Trophoblast cell (in vitro differentiated cells and primary cell): ENCODE results near the gene CHI3L2.

Experiments used
- DNase-seq, 2 donors: peaks; one replicate each; pipeline ENCODE4 v3.0.0-alpha.2; 2016
- H2AFZ ChIP-seq: 2 replicates; pipeline ENCODE4 v1.6.1; 2013; ENCODE audit warnings: low read length, moderate library complexity, mild to moderate bottlenecking; ENCODE audit not compliant: insufficient read depth, poor library complexity
- H2AK5ac ChIP-seq: 2 replicates; pipeline ENCODE4 v1.6.1; 2013; ENCODE audit warnings: mild to moderate bottlenecking, low read length
- H2BK120ac ChIP-seq: 2 replicates; pipeline ENCODE4 v1.6.1; 2013; ENCODE audit warnings: low read length, mild to moderate bottlenecking, moderate library complexity; ENCODE audit not compliant: insufficient read depth, poor library complexity
- H2BK12ac ChIP-seq: 2 replicates; pipeline ENCODE4 v1.6.1; 2013; ENCODE audit warnings: mild to moderate bottlenecking, low read length, moderate library complexity
- H2BK5ac ChIP-seq: 2 replicates; pipeline ENCODE4 v1.6.1; 2013; ENCODE audit warnings: low read length, low read depth, moderate library complexity, mild to moderate bottlenecking; ENCODE audit not compliant: poor library complexity
- H3K14ac ChIP-seq: 2 replicates; pipeline ENCODE4 v1.6.1; 2013; ENCODE audit warnings: mild to moderate bottlenecking, low read length
- H3K18ac ChIP-seq: 2 replicates; pipeline ENCODE4 v1.6.1; 2013; ENCODE audit warnings: mild to moderate bottlenecking, low read length
- H3K23ac ChIP-seq: 2 replicates; pipeline ENCODE4 v1.6.1; 2013; ENCODE audit warnings: low read length
- H3K27ac ChIP-seq: 2 replicates; pipeline ENCODE4 v1.5.1; 2013; ENCODE audit warnings: low read depth, mild to moderate bottlenecking, inconsistent platforms, low read length, moderate library complexity
- H3K27me3 ChIP-seq: 2 replicates; pipeline ENCODE4 v1.6.1; 2013; ENCODE audit warnings: inconsistent platforms, mild to moderate bottlenecking, low read length, moderate library complexity; ENCODE audit not compliant: insufficient read depth
- H3K36me3 ChIP-seq, 2 experiments: 1 replicate in 1 of 2; 2 replicates in 1 of 2; pipeline ENCODE4 v1.6.1; 2013; ENCODE audit warnings: low read length in 2 of 2, mild to moderate bottlenecking in 2 of 2, moderate library complexity in 1 of 2; ENCODE audit not compliant: insufficient read depth in 2 of 2, control insufficient read depth in 1 of 2
- H3K4ac ChIP-seq: 2 replicates; pipeline ENCODE4 v1.6.1; 2013; ENCODE audit warnings: low read depth, mild to moderate bottlenecking, low read length, moderate library complexity
- H3K4me1 ChIP-seq, 2 experiments: 1 replicate in 1 of 2; 2 replicates in 1 of 2; pipeline ENCODE4 v1.6.1; 2013; ENCODE audit warnings: low read length in 2 of 2, mild to moderate bottlenecking in 2 of 2, moderate library complexity in 1 of 2; ENCODE audit not compliant: insufficient read depth in 2 of 2, control insufficient read depth in 1 of 2
- H3K4me2 ChIP-seq: 2 replicates; pipeline ENCODE4 v1.6.1; 2013; ENCODE audit warnings: inconsistent platforms, mild to moderate bottlenecking, low read length, moderate library complexity
- H3K4me3 ChIP-seq: 2 replicates; pipeline ENCODE4 v1.5.1; 2013; ENCODE audit warnings: mild to moderate bottlenecking, low read depth, low read length, inconsistent platforms
- H3K79me1 ChIP-seq: one replicate; pipeline ENCODE4 v1.6.1; 2013; ENCODE audit warnings: low read length
- H3K79me2 ChIP-seq: 2 replicates; pipeline ENCODE4 v1.6.1; 2013; ENCODE audit warnings: low read length, mild to moderate bottlenecking; ENCODE audit not compliant: control insufficient read depth, insufficient read depth, poor library complexity
- H3K9ac ChIP-seq: 2 replicates; pipeline ENCODE4 v1.6.1; 2013; ENCODE audit warnings: mild to moderate bottlenecking, low read length
- H3K9me3 ChIP-seq: 2 replicates; pipeline ENCODE4 v1.6.1; 2013; ENCODE audit warnings: low read depth, mild to moderate bottlenecking, control low read depth, inconsistent platforms, low read length; ENCODE audit not compliant: insufficient read depth
- H4K12ac ChIP-seq: 2 replicates; pipeline ENCODE4 v1.6.1; 2013; ENCODE audit warnings: low read depth, mild to moderate bottlenecking, low read length, moderate library complexity
- H4K8ac ChIP-seq: 2 replicates; pipeline ENCODE4 v1.6.1; 2013; ENCODE audit warnings: low read depth, mild to moderate bottlenecking, low read length, moderate library complexity
- H4K91ac ChIP-seq: one replicate; pipeline ENCODE4 v1.6.1; 2013; ENCODE audit warnings: low read depth, mild to moderate bottlenecking, low read length, moderate library complexity
- WGBS: extraction: QIAGEN DNeasy Blood & Tissue Kit; methylation state at CpG from one replicate; pipeline ENCODE4 v1.1.7; 2013; ENCODE audit warnings: missing lambda C conversion rate; ENCODE audit not compliant: insufficient read length, insufficient coverage; ENCODE audit errors: extremely low coverage; 5-methylcytosine and 5-hydroxymethylcytosine counted together

Gene CHI3L2

GRCh38 chr1:111242805-111243523, 15.5 kb downstream of the CHI3L2 start:
- Histone ChIP-seq H2AK5ac (peak overlapping the region; percentile 18), H3K79me1 (peaks cover 7% of the 10 kb centered on the region), H2BK120ac (no peak overlapping the region), H4K12ac (no peak overlapping the region), H3K27me3 (no peaks in the 10 kb centered on the region), H3K23ac (no peak overlapping the region), H3K27ac (no peak overlapping the region), H4K91ac (no peak overlapping the region), H2AFZ (no peak overlapping the region), H2BK12ac (peak overlapping the region; percentile 12), H3K4me3 (no peak overlapping the region), H3K79me2 (no peaks in the 10 kb centered on the region), H4K8ac (peak overlapping the region; percentile 2), H3K9me3 (peaks cover 1% of the 10 kb centered on the region), H3K4me1 (peaks cover 5 to 10% of the 10 kb centered on the region in 2 experiments), H3K4ac (no peak overlapping the region), H3K4me2 (no peak overlapping the region), H3K9ac (no peak overlapping the region), H3K18ac (no peak overlapping the region), H3K14ac (no peak overlapping the region), H3K36me3 (no peaks in the 10 kb centered on the region), H2BK5ac (no peak overlapping the region)
- DNase-seq: no peak
- no CpG with 5 or more reads among the region's 4 CpGs for WGBS

GRCh38 chr1:111247125-111247838, 19.8 kb downstream of the CHI3L2 start:
- H3K36me3 ChIP-seq: no peaks in the 10 kb centered on the region
- H3K9ac ChIP-seq: no peak overlapping the region
- no peaks in the 10 kb centered on the region for H3K79me1 ChIP-seq
- no peak overlapping the region for H3K27ac ChIP-seq
- H4K8ac ChIP-seq: no peak overlapping the region
- no peak overlapping the region for H3K14ac ChIP-seq
- no peak overlapping the region for H4K12ac ChIP-seq
- H3K4me2 ChIP-seq: no peak overlapping the region
- no peak for DNase-seq
- no peak overlapping the region for H2BK12ac ChIP-seq
- no peak overlapping the region for H2AK5ac ChIP-seq
- no peak overlapping the region for H2BK120ac ChIP-seq
- H3K4ac ChIP-seq: no peak overlapping the region
- no peak overlapping the region for H2AFZ ChIP-seq
- WGBS: no CpG with 5 or more reads among the region's 5 CpGs
- no peak overlapping the region for H2BK5ac ChIP-seq
- H3K23ac ChIP-seq: no peak overlapping the region
- no peaks in the 10 kb centered on the region for H3K27me3 ChIP-seq
- H4K91ac ChIP-seq: no peak overlapping the region
- H3K4me1 ChIP-seq: peaks cover 4 to 7% of the 10 kb centered on the region in 2 experiments
- H3K79me2 ChIP-seq: no peaks in the 10 kb centered on the region
- no peak overlapping the region for H3K18ac ChIP-seq
- H3K4me3 ChIP-seq: no peak overlapping the region
- H3K9me3 ChIP-seq: peaks cover 3% of the 10 kb centered on the region

GRCh38 chr1:111249960-111250359, 22.4 kb downstream of the CHI3L2 start:
- Histone ChIP-seq H2BK5ac (no peak overlapping the region), H3K4me3 (no peak overlapping the region), H3K18ac (no peak overlapping the region), H3K14ac (no peak overlapping the region), H3K79me1 (no peaks in the 10 kb centered on the region), H3K79me2 (no peaks in the 10 kb centered on the region), H4K12ac (no peak overlapping the region), H3K9me3 (peaks cover 1% of the 10 kb centered on the region), H3K4me1 (peaks cover 6 to 8% of the 10 kb centered on the region in 2 experiments), H4K8ac (no peak overlapping the region), H2BK120ac (no peak overlapping the region), H3K36me3 (no peaks in the 10 kb centered on the region), H3K27me3 (no peaks in the 10 kb centered on the region), H3K4me2 (peak overlapping the region; percentile 19), H2AK5ac (no peak overlapping the region), H3K27ac (no peak overlapping the region), H2BK12ac (no peak overlapping the region), H4K91ac (no peak overlapping the region), H3K9ac (no peak overlapping the region), H3K23ac (no peak overlapping the region), H2AFZ (no peak overlapping the region), H3K4ac (no peak overlapping the region)
- no CpG with 5 or more reads among the region's 4 CpGs for WGBS
- DNase-seq: no peak

GRCh38 chr1:111251570-111251969, 24.1 kb downstream of the CHI3L2 start:
- H3K9me3 ChIP-seq: peaks cover 1% of the 10 kb centered on the region
- peak overlapping the region; percentile 27 for H4K91ac ChIP-seq
- no peak overlapping the region for H4K8ac ChIP-seq
- H2AFZ ChIP-seq: no peak overlapping the region
- no peak overlapping the region for H2AK5ac ChIP-seq
- no peaks in the 10 kb centered on the region for H3K36me3 ChIP-seq
- H2BK5ac ChIP-seq: no peak overlapping the region
- H3K18ac ChIP-seq: no peak overlapping the region
- WGBS: no CpG with 5 or more reads among the region's 8 CpGs
- no peaks in the 10 kb centered on the region for H3K27me3 ChIP-seq
- H3K9ac ChIP-seq: no peak overlapping the region
- H3K27ac ChIP-seq: no peak overlapping the region
- no peaks in the 10 kb centered on the region for H3K79me1 ChIP-seq
- H3K14ac ChIP-seq: no peak overlapping the region
- no peak overlapping the region for H3K4me2 ChIP-seq
- H3K4me3 ChIP-seq: no peak overlapping the region
- H3K79me2 ChIP-seq: no peaks in the 10 kb centered on the region
- H3K4me1 ChIP-seq: peaks cover 8% of the 10 kb centered on the region in 2 experiments
- no peak overlapping the region for H2BK120ac ChIP-seq
- no peak overlapping the region for H4K12ac ChIP-seq
- no peak overlapping the region for H3K4ac ChIP-seq
- peak overlapping the region; percentile 38 for H2BK12ac ChIP-seq
- DNase-seq: no peak
- no peak overlapping the region for H3K23ac ChIP-seq
